ENCODE results near the gene IL1RN. TPM values are rescaled to one million over a fixed set of nuclear protein-coding genes. Genes with fewer than 3 reads are reported as not detected.

IL1RN gene
- polyA plus RNA-seq, 1 of the 3 experiments (the other 2 are of a cell fraction): not detected

GRCh38 chr2:113142290-113142689 lies 14.9 kb downstream of the IL1RN start:
- Histone ChIP-seq H3K9ac (no peak overlapping the region), H3F3A (replicated peaks; ENCODE audit: insufficient read depth) (no peaks in the 10 kb centered on the region), H3K9me3 (no peaks in the 10 kb centered on the region), H3K36me3 (replicated peaks in 1 of 2; ENCODE audit: control insufficient read depth in 1 of 2, insufficient read depth in 2 of 2, low read length in 1 of 2) (no peaks in the 10 kb centered on the region), H3K27ac (ENCODE audit: low read depth in 2 of 2, low read length in 1 of 2) (no peak overlapping the region), H3K4me2 (no peak overlapping the region), H3K4me1 (ENCODE audit: control insufficient read depth in 1 of 2, insufficient read depth in 2 of 2, low read depth in 1 of 2, low read length in 1 of 2) (no peaks in the 10 kb centered on the region), H3K9me2 (no peaks in the 10 kb centered on the region), H4K20me1 (ENCODE audit: insufficient read depth) (no peaks in the 10 kb centered on the region), H3K27me3 (ENCODE audit: insufficient read depth) (peaks cover 6% of the 10 kb centered on the region; the same call in 1 of the 2 replicates), H3K79me2 (ENCODE audit: insufficient read depth) (no peaks in the 10 kb centered on the region), H2AFZ (ENCODE audit: low read depth) (no peak overlapping the region), H3K4me3 (ENCODE audit: low read depth in 2 of 2, low read length in 1 of 2) (no peak overlapping the region)
- ChIA-PET CTCF (interaction anchor here (1.3 to 2.0 kb wide), 3 partner anchors 98 to 248 kb away, joined by 3 to 10 read pairs (median 4); no protein-coding TSS in a partner anchor), POLR2A (no interaction called here)
- no peak for DNase-seq
- WGBS (ENCODE audit: low lambda C conversion rate): 31% methylated on average over 2 of the region's 2 CpGs
- TF ChIP-seq REST (IDR thresholded peaks at IDR 0.05; ENCODE audit: low read depth, low read length) (no peak), RXRA (IDR thresholded peaks at IDR 0.05; ENCODE audit: borderline replicate concordance, low read depth) (no peak), MEF2A (IDR thresholded peaks at IDR 0.05; ENCODE audit: borderline replicate concordance, low read depth) (no peak), TEAD4 (IDR thresholded peaks at IDR 0.05; ENCODE audit: borderline replicate concordance, insufficient read depth) (no peak), SIN3A (IDR thresholded peaks at IDR 0.05; ENCODE audit: borderline replicate concordance, low read depth, low read length) (no peak), CHD2 (IDR thresholded peaks at IDR 0.05; ENCODE audit: low read length, partially characterized antibody) (no peak), MXI1 (IDR thresholded peaks at IDR 0.05; ENCODE audit: low read depth, low read length) (no peak), PBX3 (IDR thresholded peaks at IDR 0.05) (no peak), RFX5 (IDR thresholded peaks at IDR 0.05; ENCODE audit: low read length) (no peak), CTCF (IDR thresholded peaks at IDR 0.05) (no peak), NFIC (IDR thresholded peaks at IDR 0.05; ENCODE audit: borderline replicate concordance) (no peak), YY1 (IDR thresholded peaks at IDR 0.05; ENCODE audit: low read depth) (no peak)

Data from SK-N-SH (cell line).